NCI-H524 (cell line): ENCODE measurements around the gene CHD3.
A peak's percentile ranks its signal among the peaks of the same experiment; 100 is the strongest.
"Not testable (repeated sequence)": the region's sequence is repeated elsewhere in the genome, so short reads cannot be mapped to it uniquely, and the experiment has no call there.

ENCODE experiments used
- DNase-seq, 2 experiments: peaks; one replicate each; lab custom pipeline; 2025; lab: John Stamatoyannopoulos, UW

Gene CHD3

GRCh38 chr17:7931709-7932482 is 43.3 kb downstream of the CHD3 start, which contains the start of the genes CNTROB and TRAPPC1:
Gene CNTROB (plus strand): TSS chr17:7932206. CDS start chr17:7933080, 874 bp downstream.
Gene TRAPPC1 (minus strand): TSS chr17:7931946. CDS start chr17:7931829, 117 bp downstream.
- peak; percentile 87 to 92 for DNase-seq

GRCh38 chr17:7932483-7932891 is 43.9 kb downstream of the CHD3 start:
- no peak for DNase-seq

DNA sequence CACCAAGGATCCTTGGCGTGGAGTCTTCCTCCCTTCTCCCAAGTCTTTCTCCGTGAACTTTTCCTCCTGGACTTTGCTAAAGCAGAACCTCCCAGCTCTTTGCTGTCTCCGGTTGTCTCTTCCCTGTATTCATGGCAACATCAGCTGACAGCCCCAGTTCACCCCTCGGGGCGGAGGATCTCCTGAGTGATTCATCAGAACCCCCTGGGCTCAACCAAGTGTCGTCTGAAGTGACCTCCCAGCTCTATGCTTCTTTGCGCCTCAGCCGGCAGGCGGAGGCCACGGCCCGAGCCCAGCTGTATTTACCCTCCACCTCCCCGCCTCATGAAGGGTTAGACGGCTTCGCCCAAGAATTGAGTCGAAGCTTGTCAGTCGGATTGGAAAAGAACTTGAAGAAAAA is 44.4 kb downstream of the CHD3 start:
- peak in 1 of 2 experiments; percentile 4 for DNase-seq

DNA sequence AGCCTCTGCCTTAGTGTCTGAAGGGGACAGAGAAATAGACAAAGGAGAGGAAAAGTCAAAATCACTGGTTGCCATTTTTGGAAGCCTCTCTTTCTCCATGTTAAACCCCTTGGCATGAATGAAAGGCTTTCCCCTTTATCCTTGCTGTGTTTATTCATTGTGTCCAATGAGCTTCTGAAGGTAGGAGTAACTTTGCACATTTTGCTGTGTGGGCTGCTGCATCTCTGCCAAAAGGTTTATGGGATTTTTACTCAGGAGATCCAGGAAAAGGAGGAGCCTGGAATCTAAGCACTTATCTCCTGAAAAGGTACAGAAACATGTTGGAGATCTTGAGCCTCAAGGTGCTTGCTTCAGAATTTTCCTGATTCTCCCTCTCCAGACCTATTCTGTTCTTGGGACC is 47.3 kb downstream of the CHD3 start:
- DNase-seq: no peak

GRCh38 chr17:7940034-7940433 is 51.4 kb downstream of the CHD3 start:
- no peak for DNase-seq

GRCh38 chr17:7940743-7941142 is 52.2 kb downstream of the CHD3 start:
- DNase-seq: no peak

DNA sequence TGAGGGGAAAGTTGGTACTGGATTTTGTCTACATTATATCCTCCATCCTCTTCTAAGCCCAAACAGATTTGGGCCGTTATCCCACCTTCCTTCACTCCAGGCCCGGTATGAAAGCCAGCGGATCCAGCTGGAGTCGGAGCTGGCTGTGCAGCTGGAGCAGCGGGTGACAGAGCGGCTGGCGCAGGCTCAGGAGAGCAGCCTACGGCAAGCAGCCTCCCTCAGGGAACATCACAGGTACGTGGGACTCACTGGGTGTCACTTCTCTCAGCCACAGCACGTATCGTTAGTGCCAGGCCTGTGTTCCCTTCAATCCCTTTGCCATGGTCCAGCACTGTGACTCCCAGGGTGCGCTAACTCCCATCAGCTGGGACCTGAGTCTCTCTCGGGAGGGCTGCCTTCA is 54.7 kb downstream of the CHD3 start:
- no peak for DNase-seq

DNA sequence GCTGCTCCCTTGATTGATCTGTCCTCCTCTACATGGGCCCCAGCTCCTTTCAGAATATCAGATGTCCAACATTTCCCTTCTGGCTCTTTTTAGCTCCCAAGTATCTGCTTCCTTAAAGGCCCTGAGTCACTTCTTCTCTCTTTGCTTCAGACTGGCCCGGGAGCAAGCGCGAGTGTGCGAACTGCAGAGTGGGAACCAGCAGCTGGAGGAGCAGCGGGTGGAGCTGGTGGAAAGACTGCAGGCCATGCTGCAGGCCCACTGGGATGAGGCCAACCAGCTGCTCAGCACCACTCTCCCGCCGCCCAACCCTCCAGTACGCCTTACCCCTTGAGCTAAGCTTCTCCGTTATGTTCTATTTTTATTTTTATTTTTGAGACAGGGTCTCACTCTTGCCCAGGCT is 55.7 kb downstream of the CHD3 start:
- DNase-seq: no peak

DNA sequence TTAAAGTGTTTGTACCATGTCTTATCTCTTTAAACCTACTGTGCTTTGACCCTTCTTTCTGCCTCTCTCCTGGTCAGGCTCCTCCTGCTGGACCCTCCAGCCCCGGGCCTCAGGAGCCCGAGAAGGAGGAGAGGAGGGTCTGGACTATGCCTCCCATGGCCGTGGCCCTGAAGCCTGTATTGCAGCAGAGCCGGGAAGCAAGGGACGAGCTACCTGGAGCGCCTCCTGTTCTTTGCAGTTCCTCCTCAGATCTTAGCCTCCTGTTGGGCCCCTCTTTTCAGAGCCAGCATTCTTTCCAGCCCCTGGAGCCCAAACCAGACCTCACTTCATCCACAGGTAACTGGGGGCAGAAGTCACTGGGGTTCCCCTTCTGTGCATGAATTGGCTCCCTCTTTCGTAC is 57.1 kb downstream of the CHD3 start:
- DNase-seq: no peak

- no peak for DNase-seq
These were observed 57.9 kb downstream of the CHD3 start for GRCh38 chr17:7946441-7946840.

DNA sequence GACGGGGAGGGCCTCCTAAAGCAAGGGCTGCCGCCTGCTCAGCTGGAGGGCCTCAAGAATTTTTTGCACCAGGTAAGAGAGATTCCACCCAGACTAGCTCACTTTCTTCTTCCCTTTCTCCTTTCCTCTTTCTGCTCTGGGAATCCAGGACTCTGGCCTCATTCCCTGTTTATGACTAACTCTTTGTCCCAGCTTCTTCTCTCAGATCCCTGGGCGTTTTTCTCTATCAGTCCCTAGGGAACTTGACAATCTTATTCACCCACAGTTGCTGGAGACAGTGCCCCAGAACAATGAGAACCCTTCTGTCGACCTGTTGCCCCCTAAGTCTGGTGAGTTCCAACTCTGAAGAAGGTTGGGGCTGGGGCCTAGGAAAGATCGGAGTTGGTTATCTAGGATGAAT is 59.1 kb downstream of the CHD3 start:
- no peak for DNase-seq

- DNase-seq: no peak
These were observed 62.0 kb downstream of the CHD3 start for GRCh38 chr17:7950578-7950977.

- DNase-seq: no peak
These were observed 62.7 kb downstream of the CHD3 start for GRCh38 chr17:7951143-7951792.

GRCh38 chr17:7953266-7953665 is 64.7 kb downstream of the CHD3 start:
- DNase-seq: not testable (repeated sequence)

DNA sequence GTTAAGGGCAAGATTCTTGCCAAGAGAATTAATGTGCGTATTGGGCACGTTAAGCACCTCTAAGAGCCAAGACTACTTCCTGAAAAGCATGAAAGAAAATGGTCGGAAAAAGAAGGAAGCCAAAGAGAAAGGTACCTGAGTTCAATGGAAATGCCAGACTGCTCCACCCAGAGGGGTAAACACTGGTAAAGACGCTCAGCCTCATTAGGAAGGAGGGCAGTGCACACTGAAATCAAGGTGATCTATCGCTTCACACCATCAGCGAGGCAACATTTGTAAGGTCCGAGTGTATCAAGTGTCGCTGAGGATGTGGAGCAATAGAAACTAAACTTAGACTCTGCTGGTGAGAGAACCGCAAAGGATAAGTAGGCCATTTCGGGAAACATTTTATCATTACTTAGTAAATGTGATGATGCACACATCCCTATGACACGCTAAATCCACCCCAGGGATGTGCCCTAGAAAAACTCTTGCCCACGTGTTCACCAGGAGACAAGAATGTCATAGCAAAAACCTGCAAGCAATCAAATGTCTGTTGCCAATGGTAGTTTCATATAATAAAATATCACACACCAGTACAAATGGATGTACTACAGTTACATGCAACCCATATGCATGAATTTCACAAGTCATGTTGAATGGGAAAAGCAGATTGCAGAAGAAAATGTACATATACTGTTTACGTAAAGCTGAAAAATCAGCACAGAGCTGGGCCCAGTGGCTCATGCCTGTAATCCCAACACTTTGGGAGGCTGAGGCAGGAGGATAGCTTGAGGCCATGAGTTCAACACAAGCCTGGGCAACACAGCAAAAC is 67.0 kb downstream of the CHD3 start:
- no peak for DNase-seq

DNA sequence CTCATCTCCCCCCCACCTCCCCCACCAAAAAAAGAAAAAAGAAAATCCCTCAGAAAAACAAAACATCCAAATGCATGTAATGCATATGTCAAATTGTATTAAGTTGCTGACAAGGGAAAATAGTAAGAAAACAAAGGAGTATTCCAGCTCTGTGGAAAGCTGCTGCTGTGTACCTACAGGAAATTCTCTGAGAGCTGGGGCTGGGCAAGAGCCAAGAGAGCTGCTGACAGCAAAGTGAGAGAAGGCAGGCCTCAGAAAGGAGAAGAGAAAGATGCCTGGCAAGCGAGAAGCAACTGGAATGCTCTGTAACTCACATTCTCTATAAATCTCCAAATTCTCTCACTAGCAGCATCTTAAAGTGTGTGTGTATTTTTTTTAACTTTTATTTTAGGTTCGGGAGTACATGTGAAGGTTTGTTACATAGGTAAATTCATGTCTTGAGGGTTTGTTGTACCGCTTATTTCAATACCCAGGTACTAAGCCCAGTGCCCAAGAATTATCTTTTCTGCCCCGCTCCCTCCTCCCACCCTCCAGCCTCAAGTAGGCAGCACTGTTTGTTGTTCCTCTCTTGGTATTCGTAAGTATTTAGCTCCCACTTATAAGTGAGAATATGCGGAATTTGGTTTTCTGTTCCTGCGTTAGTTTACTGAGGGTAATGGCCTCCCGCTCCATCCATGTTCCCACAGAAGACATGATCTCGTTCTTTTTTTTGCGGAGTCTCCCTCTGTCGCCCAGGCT is 67.8 kb downstream of the CHD3 start:
- DNase-seq: no peak

GRCh38 chr17:7959503-7960253 is 71.1 kb downstream of the CHD3 start:
- no peak for DNase-seq

DNA sequence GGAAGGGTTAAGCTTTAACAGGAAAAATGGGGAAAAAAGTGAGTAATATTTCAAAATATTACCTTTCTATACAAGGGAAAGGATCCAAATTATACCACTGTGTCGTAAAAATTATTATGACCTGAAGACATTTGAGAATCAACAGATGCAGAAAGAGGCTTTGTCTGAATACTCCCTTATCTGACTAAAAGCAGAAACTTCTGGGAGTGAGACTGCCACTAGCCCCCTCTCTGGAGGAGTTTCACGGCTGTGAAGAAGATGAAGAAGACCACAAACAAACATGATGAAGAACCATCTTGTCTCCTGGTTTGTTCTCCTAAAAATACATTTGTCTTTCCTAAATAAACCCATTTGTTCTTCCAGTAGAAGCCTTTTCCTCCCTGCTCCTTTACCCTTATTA is 72.8 kb downstream of the CHD3 start:
- no peak for DNase-seq
